Cardiac muscle cell (in vitro differentiated cells and primary cell): ENCODE measurements around the gene GRID1. TPM values are rescaled to one million over a fixed set of nuclear protein-coding genes. Genes with fewer than 3 reads are reported as not detected.

Source experiments
- DNase-seq, 2 donors: peaks; one replicate each; pipeline versions ENCODE4 v3.0.0 to v3.0.0-alpha.2; 2010 to 2017; ENCODE audit warnings: low read depth in 1 of 2, low spot score in 1 of 2
- H3K27ac ChIP-seq: fragments of 200-600 bp; sonication (generic); 2 replicates; pipeline ENCODE4 v1.5.1; 2016
- H3K27me3 ChIP-seq: fragments of 200-600 bp; sonication (generic); 2 replicates; pipeline ENCODE4 v1.6.0; 2016; ENCODE audit warnings: control low read depth
- H3K36me3 ChIP-seq: fragments of 200-600 bp; sonication (generic); 2 replicates; pipeline ENCODE4 v1.5.1; 2016; ENCODE audit warnings: control low read depth
- H3K4me1 ChIP-seq: fragments of 200-600 bp; sonication (generic); 2 replicates; pipeline ENCODE4 v1.8.1; 2017; ENCODE audit warnings: low read depth, mild to moderate bottlenecking, mixed run types
- H3K4me3 ChIP-seq: fragments of 200-600 bp; sonication (generic); 2 replicates; pipeline ENCODE4 v1.5.1; 2016; ENCODE audit warnings: mild to moderate bottlenecking
- H3K9me3 ChIP-seq: fragments of 200-600 bp; sonication (generic); 2 replicates; pipeline ENCODE4 v1.5.1; 2017; ENCODE audit warnings: low read depth, mild to moderate bottlenecking, control low read depth
- CTCF ChIP-seq: IDR thresholded peaks from 2 replicates; pipeline ENCODE4 v1.5.1; 2012; ENCODE audit warnings: low read depth, mild to moderate bottlenecking, low read length
- polyA plus RNA-seq: library from polyadenylated mRNA; unstranded; fragments of >200 nt; fragmentation: Nextera tagmentation; extraction: Ambion mirVana; gene quantifications from 2 replicates; pipeline ENCODE4 v1.2.1, GENCODE V29; 2016
- total RNA-seq: library from RNA; depleted of rRNA; stranded (reverse); fragments of >200 nt; gene quantifications from 2 replicates; pipeline ENCODE4 v1.2.3, GENCODE V29; 2016

Gene GRID1
- total and polyA plus RNA-seq, 2 experiments from 2014 or later: 1.5 to 1.6 TPM

- no peak for DNase-seq
- no peaks in the 10 kb centered on the region for H3K27me3 ChIP-seq
Measured at GRCh38 chr10:86091216-86091615, 275.4 kb downstream of the GRID1 start.

GRCh38 chr10:86090807-86091206 is 275.8 kb downstream of the GRID1 start:
- H3K4me1 ChIP-seq: no peaks in the 10 kb centered on the region
- no peaks in the 10 kb centered on the region for H3K27me3 ChIP-seq
- no peak for TF ChIP-seq CTCF
- H3K36me3 ChIP-seq: no peaks in the 10 kb centered on the region
- H3K27ac ChIP-seq: no peak overlapping the region
- no peak overlapping the region for H3K4me3 ChIP-seq
- H3K9me3 ChIP-seq: no peaks in the 10 kb centered on the region
- no peak for DNase-seq

More at GRCh38 chr10:86091216-86091615, 275.4 kb downstream of the GRID1 start:
- H3K9me3 ChIP-seq: no peaks in the 10 kb centered on the region
- no peak for TF ChIP-seq CTCF
- H3K4me1 ChIP-seq: no peaks in the 10 kb centered on the region
- H3K36me3 ChIP-seq: no peaks in the 10 kb centered on the region
- no peak overlapping the region for H3K4me3 ChIP-seq
- H3K27ac ChIP-seq: no peak overlapping the region

- Histone ChIP-seq H3K4me3 (no peak overlapping the region), H3K27ac (no peak overlapping the region), H3K36me3 (no peaks in the 10 kb centered on the region), H3K9me3 (no peaks in the 10 kb centered on the region), H3K4me1 (no peaks in the 10 kb centered on the region), H3K27me3 (no peaks in the 10 kb centered on the region)
- no peak for DNase-seq
- no peak for TF ChIP-seq CTCF
Measured at GRCh38 chr10:86087716-86088115, 278.9 kb downstream of the GRID1 start.

GRCh38 chr10:86086418-86086817 is 280.2 kb downstream of the GRID1 start:
- H3K4me1 ChIP-seq: no peaks in the 10 kb centered on the region
- no peak for DNase-seq

GRCh38 chr10:86085686-86086085 is 280.9 kb downstream of the GRID1 start:
- Histone ChIP-seq H3K9me3 (no peaks in the 10 kb centered on the region), H3K4me3 (no peak overlapping the region), H3K4me1 (no peaks in the 10 kb centered on the region), H3K36me3 (no peaks in the 10 kb centered on the region), H3K27me3 (no peaks in the 10 kb centered on the region), H3K27ac (no peak overlapping the region)
- no peak for DNase-seq
- TF ChIP-seq CTCF: no peak

More at GRCh38 chr10:86086418-86086817, 280.2 kb downstream of the GRID1 start:
- no peaks in the 10 kb centered on the region for H3K27me3 ChIP-seq
- TF ChIP-seq CTCF: no peak
- H3K4me3 ChIP-seq: no peak overlapping the region
- no peaks in the 10 kb centered on the region for H3K9me3 ChIP-seq
- no peak overlapping the region for H3K27ac ChIP-seq
- no peaks in the 10 kb centered on the region for H3K36me3 ChIP-seq

- TF ChIP-seq CTCF: no peak
- no peak overlapping the region for H3K27ac ChIP-seq
- DNase-seq: no peak
- no peaks in the 10 kb centered on the region for H3K4me1 ChIP-seq
- H3K27me3 ChIP-seq: no peaks in the 10 kb centered on the region
- H3K4me3 ChIP-seq: no peak overlapping the region
- no peaks in the 10 kb centered on the region for H3K36me3 ChIP-seq
- H3K9me3 ChIP-seq: no peaks in the 10 kb centered on the region
Measured at GRCh38 chr10:86085136-86085535, 281.5 kb downstream of the GRID1 start.
